Activated B cell treated with CpG ODN at 0.5 μM for 24 hours (primary cell): ENCODE results near the gene RBKS. TPM values are rescaled to one million over a fixed set of nuclear protein-coding genes. Genes with fewer than 3 reads are reported as not detected.

Source experiments
- ATAC-seq: fragments of 200-7000 bp; cut with Tn5 transposase; one replicate; pipeline ENCODE4 v1.10.0; 2021; ENCODE audit warnings: low read depth, mild to moderate bottlenecking, moderate library complexity
- CTCF ChIA-PET: fragments of 350-600 bp; sonication (Branson Sonifier 250); formaldehyde crosslinking; loops from one replicate; lab custom pipeline; 2021; ENCODE audit warnings: antibody characterized with exemption; lab: Charles Lee
- POLR2A ChIA-PET: fragments of 350-600 bp; sonication (Branson Sonifier 250); formaldehyde crosslinking; loops from one replicate; lab custom pipeline; 2021; ENCODE audit warnings: antibody characterized with exemption; lab: Charles Lee
- DNase-seq: peaks from one replicate; pipeline ENCODE4 v3.0.0; 2022
- H3K27ac Mint-ChIP-seq: one replicate; pipeline ENCODE4 v1.8.0; 2020; ENCODE audit warnings: mixed read lengths
- H3K27me3 Mint-ChIP-seq: one replicate; pipeline ENCODE4 v1.8.0; 2021; ENCODE audit warnings: mixed read lengths
- H3K36me3 Mint-ChIP-seq: one replicate; pipeline ENCODE4 v1.8.0; 2021; ENCODE audit warnings: low read depth, mixed read lengths
- H3K4me1 Mint-ChIP-seq: one replicate; pipeline ENCODE4 v1.8.0; 2021; ENCODE audit warnings: mixed read lengths
- H3K4me3 Mint-ChIP-seq: one replicate; pipeline ENCODE4 v1.8.0; 2020; ENCODE audit warnings: mild to moderate bottlenecking, mixed read lengths
- H3K9me3 Mint-ChIP-seq: one replicate; pipeline ENCODE4 v1.8.0; 2020; ENCODE audit warnings: mixed read lengths
- CTCF ChIP-seq: fragments of 200-600 bp; IDR thresholded peaks from one replicate; pipeline ENCODE4 v1.8.0; 2022; ENCODE audit warnings: antibody characterized with exemption, mild to moderate bottlenecking
- intact Hi-C: fragments of 100-400 bp; cut with micrococcal nuclease; formaldehyde crosslinking; loops from one replicate; pipeline ENCODE4 v1.15.1; 2024
- total RNA-seq: library from RNA; stranded (reverse); gene quantifications from 2 replicates; pipeline ENCODE4 v1.2.3, GENCODE V29; 2022

The RBKS gene
- total RNA-seq, 1 donor from 2014 or later = 3.1 TPM

GRCh38 chr2:27815860-27816438 lies 74.2 kb downstream of the RBKS start:
- ChIA-PET POLR2A (no interaction called here), CTCF (no interaction called here)
- intact Hi-C loops = no loop called here
- Mint-ChIP-seq H3K27me3 (no peaks in the 10 kb centered on the region), H3K9me3 (no peaks in the 10 kb centered on the region), H3K4me3 (no peak overlapping the region), H3K4me1 (no peaks in the 10 kb centered on the region), H3K36me3 (no peaks in the 10 kb centered on the region), H3K27ac (no peak overlapping the region)
- no peak for ATAC-seq
- no peak for DNase-seq
- TF ChIP-seq CTCF = no peak

- DNase-seq = no peak
- no peak overlapping the region for H3K4me3 Mint-ChIP-seq
- no peaks in the 10 kb centered on the region for H3K9me3 Mint-ChIP-seq
- ChIA-PET POLR2A (no interaction called here), CTCF (no interaction called here)
- TF ChIP-seq CTCF = no peak
- H3K36me3 Mint-ChIP-seq = no peaks in the 10 kb centered on the region
- no peak overlapping the region for H3K27ac Mint-ChIP-seq
- ATAC-seq = no peak
- intact Hi-C loops = no loop called here
- no peaks in the 10 kb centered on the region for H3K4me1 Mint-ChIP-seq
- no peaks in the 10 kb centered on the region for H3K27me3 Mint-ChIP-seq
These were observed 75.4 kb downstream of the RBKS start for GRCh38 chr2:27814758-27815157.

- DNase-seq (no peak), ATAC-seq (no peak)
- Mint-ChIP-seq H3K4me1 (no peaks in the 10 kb centered on the region), H3K36me3 (no peaks in the 10 kb centered on the region), H3K27ac (no peak overlapping the region), H3K9me3 (no peaks in the 10 kb centered on the region), H3K27me3 (no peaks in the 10 kb centered on the region), H3K4me3 (no peak overlapping the region)
- intact Hi-C loops = no loop called here
- no peak for TF ChIP-seq CTCF
- POLR2A ChIA-PET = no interaction called here
- CTCF ChIA-PET = no interaction called here
These were observed 78.4 kb downstream of the RBKS start for GRCh38 chr2:27811768-27812167.

GRCh38 chr2:27810455-27810854 lies 79.7 kb downstream of the RBKS start:
- Mint-ChIP-seq H3K36me3 (no peaks in the 10 kb centered on the region), H3K27me3 (no peaks in the 10 kb centered on the region), H3K4me1 (no peaks in the 10 kb centered on the region), H3K4me3 (no peak overlapping the region), H3K9me3 (no peaks in the 10 kb centered on the region), H3K27ac (no peak overlapping the region)
- CTCF ChIA-PET = no interaction called here
- POLR2A ChIA-PET = no interaction called here
- TF ChIP-seq CTCF = no peak
- intact Hi-C loops = no loop called here
- no peak for DNase-seq
- ATAC-seq = no peak

GRCh38 chr2:27809761-27810241 lies 80.4 kb downstream of the RBKS start:
- Mint-ChIP-seq H3K27me3 (no peaks in the 10 kb centered on the region), H3K27ac (no peak overlapping the region), H3K36me3 (no peaks in the 10 kb centered on the region), H3K4me3 (no peak overlapping the region), H3K9me3 (no peaks in the 10 kb centered on the region), H3K4me1 (no peaks in the 10 kb centered on the region)
- POLR2A ChIA-PET = no interaction called here
- no peak for ATAC-seq
- intact Hi-C loops = loop anchor here (2.0 kb wide), 1 partner anchor 587 kb away; no protein-coding TSS in a partner anchor
- CTCF ChIA-PET = no interaction called here
- no peak for TF ChIP-seq CTCF
- DNase-seq = no peak
